IPS-15b (cell line): ENCODE results near the gene FBXL12.
"Not testable (repeated sequence)": the region's sequence is repeated elsewhere in the genome, so short reads cannot be mapped to it uniquely, and the experiment has no call there.

ENCODE experiments used
- H3K27me3 ChIP-seq: one replicate; pipeline ENCODE4 v1.6.1; 2013; ENCODE audit warnings: low read length; ENCODE audit not compliant: control insufficient read depth, insufficient read depth
- H3K36me3 ChIP-seq: one replicate; pipeline ENCODE4 v1.6.1; 2013; ENCODE audit warnings: low read length; ENCODE audit not compliant: control insufficient read depth, insufficient read depth
- H3K4me1 ChIP-seq: one replicate; pipeline ENCODE4 v1.6.1; 2013; ENCODE audit warnings: mild to moderate bottlenecking, low read length; ENCODE audit not compliant: control insufficient read depth, insufficient read depth
- H3K4me3 ChIP-seq: one replicate; pipeline ENCODE4 v1.5.1; 2013; ENCODE audit warnings: low read depth, low read length
- H3K9ac ChIP-seq: one replicate; pipeline ENCODE4 v1.6.1; 2013; ENCODE audit warnings: low read depth, mild to moderate bottlenecking, low read length
- H3K9me3 ChIP-seq: one replicate; pipeline ENCODE4 v1.6.1; 2013; ENCODE audit warnings: mild to moderate bottlenecking, low read length; ENCODE audit not compliant: control insufficient read depth, insufficient read depth

Gene FBXL12

DNA sequence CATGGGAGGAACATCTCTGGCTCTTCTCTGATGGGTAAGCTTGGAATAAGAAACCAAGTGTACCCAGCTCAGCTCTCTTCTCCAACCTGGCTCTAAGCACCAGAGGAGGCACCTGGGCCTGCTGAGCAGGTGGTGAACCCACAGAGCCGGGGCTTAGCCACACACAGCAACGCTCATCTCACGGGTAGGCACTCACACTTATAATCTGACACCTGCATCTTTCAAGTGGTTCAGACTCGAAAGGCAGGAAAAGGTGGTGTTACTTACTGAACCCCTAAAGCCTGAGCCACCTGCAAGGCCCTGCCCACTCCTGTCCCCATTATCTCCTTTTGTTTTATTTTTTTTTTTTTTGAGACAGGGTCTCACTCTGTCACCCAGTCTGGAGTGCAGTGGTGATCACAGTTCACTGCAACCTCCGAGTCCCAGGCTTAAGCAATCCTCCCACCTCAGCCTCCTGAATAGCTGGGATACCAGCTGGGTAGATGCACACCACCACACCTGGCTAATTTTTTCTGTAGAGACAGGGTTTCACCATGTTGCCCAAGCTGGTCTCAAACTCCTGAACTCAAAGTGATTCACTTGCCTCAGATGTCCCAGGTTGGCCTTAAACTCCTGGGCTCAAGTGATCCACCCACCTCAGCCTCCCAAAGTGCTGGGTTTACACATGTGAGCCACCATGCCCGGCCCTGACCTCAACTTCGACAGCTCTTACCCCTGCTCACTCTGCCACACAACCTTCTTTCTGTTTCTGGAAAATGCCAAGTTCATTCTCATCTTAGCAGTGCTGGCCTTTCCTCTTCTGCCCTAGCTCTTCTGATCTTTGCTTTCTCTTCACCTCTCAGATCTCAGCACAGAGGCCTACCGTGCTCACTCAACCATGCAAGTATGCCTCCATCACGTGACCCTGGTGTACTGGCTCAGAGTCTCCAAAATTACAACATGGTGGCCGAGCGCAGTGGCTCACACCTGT is 9.7 kb downstream of the FBXL12 start:
- no peak overlapping the region for H3K9ac ChIP-seq
- peaks cover 14% of the 10 kb centered on the region for H3K36me3 ChIP-seq
- H3K4me3 ChIP-seq: no peak overlapping the region
- no peaks in the 10 kb centered on the region for H3K4me1 ChIP-seq
- no peaks in the 10 kb centered on the region for H3K9me3 ChIP-seq
- no peaks in the 10 kb centered on the region for H3K27me3 ChIP-seq

DNA sequence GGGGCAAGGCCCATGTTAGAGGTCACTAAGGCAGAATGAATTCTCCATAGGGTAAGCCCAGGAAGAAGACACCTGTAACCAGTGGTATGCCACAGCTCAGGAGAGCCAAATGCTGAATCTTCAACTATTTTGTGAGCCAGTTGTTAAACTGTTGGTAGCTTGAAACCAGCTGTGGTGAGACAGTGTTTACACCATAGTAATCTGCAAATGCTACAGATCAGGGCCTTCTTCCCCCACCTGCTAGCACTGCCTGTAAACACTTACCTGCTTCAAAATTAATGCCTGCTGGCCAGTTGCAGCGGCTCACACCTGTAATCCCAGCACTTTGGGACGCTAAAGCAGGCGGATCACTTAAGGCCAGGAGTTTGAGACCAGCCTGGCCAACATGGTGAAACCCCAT is 12.1 kb downstream of the FBXL12 start:
- no peaks in the 10 kb centered on the region for H3K9me3 ChIP-seq
- no peaks in the 10 kb centered on the region for H3K4me1 ChIP-seq
- H3K4me3 ChIP-seq: no peak overlapping the region
- H3K27me3 ChIP-seq: no peaks in the 10 kb centered on the region
- H3K9ac ChIP-seq: no peak overlapping the region
- H3K36me3 ChIP-seq: peaks cover 10% of the 10 kb centered on the region

DNA sequence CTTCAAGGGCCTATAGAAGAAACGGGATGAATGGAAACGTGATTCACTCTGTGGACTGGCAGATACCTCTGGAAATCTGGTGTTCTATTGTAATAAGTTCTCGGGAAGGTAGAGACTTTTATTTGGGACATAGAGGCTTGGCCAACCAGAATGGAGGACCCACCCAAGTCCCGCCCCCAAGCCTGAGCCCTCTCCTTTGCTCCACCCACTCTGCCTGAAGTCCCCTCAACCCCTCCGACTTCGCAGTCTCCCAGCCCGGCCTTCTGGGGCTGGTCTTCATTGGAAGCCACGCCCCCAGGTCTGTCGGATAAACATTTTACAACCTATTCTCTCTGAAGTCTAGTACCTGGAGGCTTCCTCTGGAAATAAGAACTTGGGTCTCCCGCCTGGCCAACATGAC is 16.9 kb downstream of the FBXL12 start:
- Histone ChIP-seq H3K27me3 (no peaks in the 10 kb centered on the region), H3K4me1 (no peaks in the 10 kb centered on the region), H3K4me3 (no peak overlapping the region), H3K9me3 (no peaks in the 10 kb centered on the region), H3K36me3 (no peaks in the 10 kb centered on the region), H3K9ac (no peak overlapping the region)

DNA sequence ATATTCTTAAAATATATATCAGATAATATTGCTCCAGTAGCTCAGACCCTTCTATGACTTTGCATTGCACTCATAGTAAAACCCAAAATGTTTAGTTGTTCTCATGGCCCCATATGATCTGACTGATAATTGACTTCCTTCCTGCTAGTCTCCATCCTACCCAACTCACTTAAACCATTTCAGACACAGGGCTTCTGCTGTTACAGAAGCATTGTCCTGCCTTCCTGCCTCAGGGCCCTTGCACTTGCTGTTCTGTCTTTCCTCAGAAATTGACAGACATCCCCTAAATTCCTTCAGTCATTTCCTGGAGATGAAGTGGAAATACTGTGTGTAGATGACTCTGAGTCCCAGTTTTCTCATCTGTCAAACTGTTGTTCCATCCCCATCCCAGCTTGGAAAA is 19.7 kb downstream of the FBXL12 start:
- H3K4me3 ChIP-seq: no peak overlapping the region
- H3K27me3 ChIP-seq: no peaks in the 10 kb centered on the region
- H3K9me3 ChIP-seq: no peaks in the 10 kb centered on the region

DNA sequence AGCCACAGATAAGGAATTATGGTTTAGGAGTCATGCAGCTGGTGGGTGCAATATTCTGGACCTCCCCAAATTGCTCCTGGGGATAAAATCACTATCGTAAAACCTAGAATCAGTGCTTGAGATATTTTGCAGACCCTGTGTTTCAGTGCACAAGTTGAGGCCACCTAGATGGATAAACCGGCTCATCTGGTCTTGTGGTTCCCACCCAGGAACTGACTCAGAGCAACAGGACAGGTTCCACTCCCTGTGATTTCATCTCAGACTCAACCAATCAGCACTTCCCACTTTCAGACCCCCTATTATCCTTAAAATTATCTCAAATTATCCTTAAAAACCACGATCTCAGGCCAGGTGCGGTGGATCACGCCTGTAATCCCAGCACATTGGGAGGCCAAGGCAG is 21.0 kb downstream of the FBXL12 start:
- no peaks in the 10 kb centered on the region for H3K4me1 ChIP-seq
- H3K4me3 ChIP-seq: no peak overlapping the region
- H3K9ac ChIP-seq: no peak overlapping the region
- H3K27me3 ChIP-seq: no peaks in the 10 kb centered on the region
- H3K36me3 ChIP-seq: no peaks in the 10 kb centered on the region
- no peaks in the 10 kb centered on the region for H3K9me3 ChIP-seq

More for the DNA sequence above, 19.7 kb downstream of the FBXL12 start:
- H3K36me3 ChIP-seq: no peaks in the 10 kb centered on the region
- no peak overlapping the region for H3K9ac ChIP-seq
- no peaks in the 10 kb centered on the region for H3K4me1 ChIP-seq

DNA sequence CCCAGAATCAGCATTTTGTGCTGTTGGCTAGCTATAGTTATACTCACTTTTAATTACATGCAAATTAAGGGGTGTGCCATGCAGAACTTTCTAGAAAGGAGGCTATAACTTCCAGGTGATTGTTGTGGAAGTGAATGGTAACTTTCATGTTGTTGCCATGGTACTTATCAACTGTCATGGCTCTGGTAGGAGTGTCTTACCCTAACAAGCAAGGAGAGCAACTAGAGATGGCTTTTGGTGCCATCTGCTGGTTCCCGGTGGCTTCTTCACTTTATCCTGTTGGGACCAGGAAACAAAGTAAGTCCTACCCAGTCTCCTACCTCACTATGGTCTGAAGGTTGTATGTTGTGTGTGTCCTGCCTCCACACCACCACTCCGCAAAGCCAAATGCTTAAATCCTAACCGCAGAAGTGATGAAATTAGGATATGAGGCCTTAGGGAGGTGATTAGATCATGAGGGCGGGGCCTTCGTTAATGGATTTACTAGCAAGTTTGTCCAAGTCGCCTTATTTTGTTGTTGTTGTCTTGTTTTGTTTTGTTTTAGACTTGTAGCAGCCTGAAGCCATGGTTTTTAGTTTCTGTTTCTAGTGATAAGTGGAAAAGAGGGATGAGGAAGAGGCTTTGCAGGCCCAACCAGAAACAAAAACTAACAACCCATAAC is 22.6 kb downstream of the FBXL12 start:
- Histone ChIP-seq H3K9ac (no peak overlapping the region), H3K4me3 (no peak overlapping the region), H3K36me3 (no peaks in the 10 kb centered on the region), H3K9me3 (no peaks in the 10 kb centered on the region), H3K4me1 (peaks cover under 1% of the 10 kb centered on the region), H3K27me3 (no peaks in the 10 kb centered on the region)

DNA sequence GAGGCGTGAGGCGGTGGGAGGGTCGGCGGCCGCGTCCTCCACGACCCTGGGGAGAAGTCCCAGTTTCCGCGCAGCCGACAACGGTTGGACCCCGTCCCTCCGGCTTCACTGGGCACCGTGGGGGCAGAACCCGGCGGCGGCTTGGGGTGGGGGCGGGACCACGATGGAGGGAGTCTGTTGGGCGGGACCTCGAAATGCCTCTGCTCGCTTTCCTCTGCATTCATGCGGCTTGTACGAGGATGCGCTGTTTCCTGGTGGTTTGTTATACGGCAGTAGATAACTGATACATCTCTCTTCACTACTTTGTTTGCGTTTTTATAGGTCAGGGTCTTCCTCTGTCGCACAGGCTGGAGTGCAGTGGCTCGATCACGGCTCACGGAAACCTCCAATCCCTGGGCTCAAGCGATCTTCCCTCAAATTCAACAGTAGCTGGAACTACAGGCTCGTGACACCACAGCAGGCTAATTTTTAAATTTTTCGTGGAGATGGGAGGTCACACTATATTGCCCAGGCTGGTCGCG is 25.7 kb downstream of the FBXL12 start:
- Histone ChIP-seq H3K36me3 (no peaks in the 10 kb centered on the region), H3K4me3 (peak overlapping the region; percentile 85), H3K9ac (peak overlapping the region; percentile 90)

DNA sequence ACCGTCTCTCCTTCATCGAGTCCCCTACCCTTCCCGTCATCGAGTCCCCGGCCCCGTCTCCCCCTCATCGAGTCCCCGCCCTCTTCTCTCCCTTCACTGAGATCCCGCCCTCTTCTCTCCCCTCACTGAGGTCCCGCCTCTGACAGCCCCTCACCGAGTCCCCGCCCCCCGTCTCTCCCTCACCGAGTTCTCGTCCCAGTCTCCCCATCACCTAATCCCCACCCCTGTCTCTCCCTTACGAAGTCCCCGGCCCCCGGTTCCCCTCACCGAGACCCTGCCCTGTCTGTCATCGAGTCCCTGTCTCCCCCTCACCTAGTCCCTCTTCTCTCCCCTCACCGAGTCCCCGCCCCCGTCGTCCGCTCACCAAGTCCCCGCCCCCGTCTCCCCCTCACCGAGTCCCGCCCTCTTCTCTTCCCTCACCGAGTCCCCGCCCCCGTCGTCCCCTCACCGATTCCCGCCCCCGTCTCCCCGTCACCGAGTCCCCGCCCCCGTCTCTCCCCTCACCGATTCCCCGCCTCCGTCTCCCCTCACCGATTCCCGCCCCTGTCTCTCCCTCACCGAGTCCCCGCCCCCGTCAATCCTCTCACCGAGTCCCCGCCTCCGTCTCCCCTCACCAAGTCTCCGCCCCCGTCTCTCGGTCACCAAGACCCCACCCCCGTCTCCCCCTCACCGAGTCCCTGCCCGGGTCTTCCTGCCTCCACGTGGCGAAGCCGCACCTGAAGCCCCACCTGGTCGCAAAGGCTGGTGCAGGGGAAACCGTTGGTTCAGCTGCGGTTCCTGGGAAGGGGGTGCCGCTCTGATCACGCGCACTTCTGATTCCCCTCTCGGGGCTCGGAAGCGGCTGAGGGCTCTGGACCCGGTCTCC is 26.4 kb downstream of the FBXL12 start:
- H3K27me3 ChIP-seq: no peaks in the 10 kb centered on the region
- peak overlapping the region; percentile 90 for H3K9ac ChIP-seq
- H3K4me3 ChIP-seq: peak overlapping the region; percentile 85
- H3K36me3 ChIP-seq: no peaks in the 10 kb centered on the region
- no peaks in the 10 kb centered on the region for H3K9me3 ChIP-seq
- peaks cover 4% of the 10 kb centered on the region for H3K4me1 ChIP-seq

More for the DNA sequence above, 25.7 kb downstream of the FBXL12 start:
- H3K4me1 ChIP-seq: peaks cover 4% of the 10 kb centered on the region
- H3K9me3 ChIP-seq: no peaks in the 10 kb centered on the region
- H3K27me3 ChIP-seq: no peaks in the 10 kb centered on the region

DNA sequence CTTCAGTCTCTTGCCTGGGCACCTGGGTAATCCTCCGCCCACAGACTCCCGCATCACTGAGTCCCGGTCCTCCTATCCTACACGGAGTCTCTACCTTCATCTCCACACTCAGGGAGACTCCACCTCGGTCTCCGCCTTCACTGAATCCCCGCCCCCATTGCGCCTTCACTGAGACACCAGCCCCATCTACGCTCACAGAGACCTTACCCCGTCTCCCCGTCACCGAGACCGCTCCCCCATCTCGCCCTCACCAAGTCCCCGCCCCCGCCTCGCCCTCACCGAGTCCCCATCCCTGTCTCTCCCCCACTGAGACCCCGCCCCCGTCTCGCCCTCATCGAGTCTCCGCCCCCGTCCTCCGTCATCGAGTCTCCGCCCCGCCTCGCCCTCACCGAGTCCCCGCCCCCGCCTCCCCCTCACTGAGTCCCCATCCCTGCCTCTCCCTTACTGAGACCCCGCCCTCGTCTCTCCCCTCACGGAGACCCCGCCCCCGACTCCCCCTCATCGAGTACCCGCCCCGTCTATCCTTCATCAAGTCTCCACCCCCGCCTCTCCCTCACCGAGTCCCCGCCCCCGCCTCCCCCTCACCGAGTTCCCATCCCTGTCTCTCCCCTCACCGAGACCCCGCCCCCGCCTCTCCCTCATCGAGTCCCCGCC is 27.2 kb downstream of the FBXL12 start:
- Histone ChIP-seq H3K27me3 (no peaks in the 10 kb centered on the region), H3K36me3 (no peaks in the 10 kb centered on the region), H3K4me1 (peaks cover 4% of the 10 kb centered on the region), H3K9ac (no peak overlapping the region), H3K9me3 (no peaks in the 10 kb centered on the region), H3K4me3 (peak overlapping the region; percentile 71)

DNA sequence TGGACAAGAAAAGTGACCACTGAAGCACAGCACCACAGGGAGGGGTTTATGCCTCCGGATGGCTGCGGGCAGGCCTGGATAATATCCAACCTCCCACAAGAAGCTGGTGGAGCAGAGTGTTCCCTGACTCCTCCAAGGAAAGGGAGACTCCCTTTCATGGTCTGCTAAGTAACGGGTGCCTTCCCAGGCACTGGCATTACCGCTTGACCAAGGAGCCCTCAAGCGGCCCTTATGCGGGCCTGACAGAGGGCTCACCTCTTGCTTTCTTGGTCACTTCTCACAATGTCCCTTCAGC is 27.9 kb downstream of the FBXL12 start:
- H3K27me3 ChIP-seq, H3K9me3 ChIP-seq, H3K4me1 ChIP-seq, H3K36me3 ChIP-seq, H3K9ac ChIP-seq: not testable (repeated sequence)
- H3K4me3 ChIP-seq: peak overlapping the region; percentile 35

DNA sequence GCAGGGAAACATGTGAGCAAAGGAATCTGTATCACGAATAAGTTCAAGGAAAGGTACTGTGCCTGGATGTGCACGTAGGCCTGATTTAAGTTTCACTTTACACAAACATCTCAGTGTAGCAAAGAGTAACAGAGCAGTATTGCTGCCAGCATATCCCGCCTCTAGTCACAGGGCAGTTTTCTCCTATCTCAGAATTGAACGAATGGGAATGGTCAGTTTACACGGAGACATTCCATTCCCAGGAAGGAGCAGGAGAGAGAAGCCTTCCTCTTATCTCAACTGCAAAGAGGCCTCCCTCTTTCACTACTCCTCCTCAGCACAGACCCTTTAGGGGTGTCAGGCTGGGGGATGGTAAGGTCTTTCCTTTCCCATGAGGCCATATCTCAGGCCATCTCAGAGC is 29.3 kb downstream of the FBXL12 start:
- not testable (repeated sequence) for H3K27me3 ChIP-seq, H3K4me1 ChIP-seq, H3K36me3 ChIP-seq, H3K9ac ChIP-seq, H3K4me3 ChIP-seq, H3K9me3 ChIP-seq
